Erythroblast (primary cell): ENCODE measurements around the gene RSPH4A.
"Not testable (repeated sequence)": the region's sequence is repeated elsewhere in the genome, so short reads cannot be mapped to it uniquely, and the experiment has no call there.

ENCODE experiments used
- DNase-seq, 2 experiments: peaks; one replicate each; lab custom pipeline; 2025; lab: John Stamatoyannopoulos, UW
- GATA1 ChIP-seq: IDR thresholded peaks from 2 replicates; pipeline ENCODE4 v1.6.1; 2011; ENCODE audit warnings: low read depth, mild to moderate bottlenecking, control low read depth, low read length, moderate library complexity
- POLR2A ChIP-seq: IDR thresholded peaks from 2 replicates; pipeline ENCODE4 v1.6.1; 2011; ENCODE audit warnings: mild to moderate bottlenecking, low read length

The RSPH4A gene

GRCh38 chr6:116596815-116597214 lies 19.5 kb upstream of the RSPH4A start:
- DNase-seq = peak; percentile 15 to 23
- TF ChIP-seq POLR2A (no peak), GATA1 (no peak)

GRCh38 chr6:116603916-116604315 lies 12.4 kb upstream of the RSPH4A start:
- DNase-seq = not testable (repeated sequence)

- DNase-seq = not testable (repeated sequence)
Observed at GRCh38 chr6:116604868-116605267, 11.4 kb upstream of the RSPH4A start.

- DNase-seq = no peak
- no peak for TF ChIP-seq POLR2A
- TF ChIP-seq GATA1 = no peak
Observed at GRCh38 chr6:116605935-116606334, 10.3 kb upstream of the RSPH4A start.

- no peak for DNase-seq
- TF ChIP-seq POLR2A (no peak), GATA1 (no peak)
Observed at GRCh38 chr6:116611056-116611455, 5.2 kb upstream of the RSPH4A start.

GRCh38 chr6:116616737-116617053 lies 416 bp downstream of the RSPH4A start:
- no peak for TF ChIP-seq POLR2A
- no peak for TF ChIP-seq GATA1
- peak; percentile 29 to 30 for DNase-seq

GRCh38 chr6:116624036-116624805 lies 7.9 kb downstream of the RSPH4A start:
- TF ChIP-seq POLR2A = no peak
- TF ChIP-seq GATA1 = no peak

GRCh38 chr6:116625872-116626271 lies 9.6 kb downstream of the RSPH4A start:
- no peak for DNase-seq
- TF ChIP-seq GATA1 (no peak), POLR2A (no peak)

More at GRCh38 chr6:116624036-116624805, 7.9 kb downstream of the RSPH4A start:
- peak; percentile 2 to 10 for DNase-seq

GRCh38 chr6:116629563-116629981 lies 13.3 kb downstream of the RSPH4A start:
- DNase-seq = no peak
- TF ChIP-seq POLR2A (no peak), GATA1 (no peak)

GRCh38 chr6:116631379-116631990 lies 15.2 kb downstream of the RSPH4A start:
- no peak for DNase-seq
- TF ChIP-seq POLR2A (no peak), GATA1 (no peak)

GRCh38 chr6:116633685-116634084 lies 17.4 kb downstream of the RSPH4A start:
- no peak for TF ChIP-seq POLR2A
- no peak for TF ChIP-seq GATA1
- DNase-seq = peak in 1 of 2 experiments; percentile 5

GRCh38 chr6:116648156-116648555 lies 31.9 kb downstream of the RSPH4A start:
- TF ChIP-seq POLR2A = no peak
- TF ChIP-seq GATA1 = no peak
- DNase-seq = no peak

GRCh38 chr6:116649129-116649528 lies 32.9 kb downstream of the RSPH4A start:
- TF ChIP-seq GATA1 (no peak), POLR2A (no peak)
- DNase-seq = no peak

GRCh38 chr6:116651916-116652315 lies 35.6 kb downstream of the RSPH4A start:
- peak; percentile 6 to 13 for DNase-seq
- TF ChIP-seq GATA1 = no peak
- no peak for TF ChIP-seq POLR2A

- TF ChIP-seq GATA1 (no peak), POLR2A (no peak)
- DNase-seq = peak in 1 of 2 experiments; percentile 11
Observed at GRCh38 chr6:116661594-116661993, 45.3 kb downstream of the RSPH4A start.
